ENCODE measurements around the gene RANBP17.

Gene RANBP17

GRCh38 chr5:170892196-170892595, 30.4 kb downstream of the RANBP17 start:
- Histone ChIP-seq H3K36me3 (ENCODE audit: control insufficient read depth in 2 of 2, insufficient read depth in 1 of 2, low read length in 2 of 2) (peaks cover 0 to 4% of the 10 kb centered on the region in 2 experiments; a peak in 1 of 3 replicates), H3K9me3 (ENCODE audit: control insufficient read depth, insufficient read depth, low read depth, low read length) (no peaks in the 10 kb centered on the region), H3K27ac (ENCODE audit: extremely low read depth, low read depth, low read length) (no peak overlapping the region), H3K4me3 (ENCODE audit: low read depth, low read length) (no peak overlapping the region), H3K4me1 (ENCODE audit: control insufficient read depth, insufficient read depth, low read length) (peaks cover 5% of the 10 kb centered on the region)
- POLR2A ChIA-PET = no interaction called here
- CTCF ChIA-PET = interaction anchor here (0.6 kb wide), 1 partner anchor 1467 kb away, joined by 3 read pairs; no protein-coding TSS in a partner anchor
- no peak for TF ChIP-seq TRIM28 (IDR thresholded peaks at IDR 0.05; ENCODE audit: borderline replicate concordance, low read length)
- TF ChIP-seq OVOL3 (tag by site-specific recombination; IDR thresholded peaks at IDR 0.05) = no peak
- TF ChIP-seq PBX3 (CRISPR knock-in tag; IDR thresholded peaks at IDR 0.05) = no peak
- no peak for TF ChIP-seq ZNF398 (tag by site-specific recombination; IDR thresholded peaks at IDR 0.05)
- no peak for TF ChIP-seq HOXC10 (CRISPR knock-in tag; IDR thresholded peaks at IDR 0.05)
- no peak for TF ChIP-seq ZNF473 (tag by site-specific recombination; IDR thresholded peaks at IDR 0.05)
- TF ChIP-seq ZBTB44 (tag by site-specific recombination; IDR thresholded peaks at IDR 0.05) = no peak

- Histone ChIP-seq H3K36me3 (ENCODE audit: control insufficient read depth in 2 of 2, insufficient read depth in 1 of 2, low read length in 2 of 2) (peaks cover 0 to 4% of the 10 kb centered on the region in 2 experiments; a peak in 1 of 3 replicates), H3K9me3 (ENCODE audit: control insufficient read depth, insufficient read depth, low read depth, low read length) (no peaks in the 10 kb centered on the region), H3K4me3 (ENCODE audit: low read depth, low read length) (no peak overlapping the region), H3K27ac (ENCODE audit: extremely low read depth, low read depth, low read length) (no peak overlapping the region), H3K4me1 (ENCODE audit: control insufficient read depth, insufficient read depth, low read length) (peaks cover 5% of the 10 kb centered on the region)
- CTCF ChIA-PET = interaction anchor here (0.6 to 1.5 kb wide), 3 partner anchors 32 to 161 kb away, joined by 3 to 4 read pairs (median 3); no protein-coding TSS in a partner anchor
- POLR2A ChIA-PET = no interaction called here
- TF ChIP-seq ZFP41 (tag by site-specific recombination; IDR thresholded peaks at IDR 0.05; ENCODE audit: borderline replicate concordance) = no peak
- TF ChIP-seq ZNF416 (tag by site-specific recombination; IDR thresholded peaks at IDR 0.05) = no peak
- TF ChIP-seq ZNF155 (tag by site-specific recombination; IDR thresholded peaks at IDR 0.05) = no peak
- no peak for TF ChIP-seq FEZF1 (tag by site-specific recombination; IDR thresholded peaks at IDR 0.05)
- TF ChIP-seq GLI2 (tag by site-specific recombination; IDR thresholded peaks at IDR 0.05; ENCODE audit: borderline replicate concordance, low read depth) = no peak
These were observed 32.8 kb downstream of the RANBP17 start for GRCh38 chr5:170894665-170895064.

- ChIA-PET CTCF (interaction anchor here (0.5 to 1.2 kb wide), 6 partner anchors 10 to 152 kb away, joined by 3 to 5 read pairs (median 4); no protein-coding TSS in a partner anchor), POLR2A (no interaction called here)
- Histone ChIP-seq H3K27ac (ENCODE audit: extremely low read depth, low read depth, low read length) (no peak overlapping the region), H3K4me3 (ENCODE audit: low read depth, low read length) (no peak overlapping the region), H3K4me1 (ENCODE audit: control insufficient read depth, insufficient read depth, low read length) (peaks cover under 1% of the 10 kb centered on the region; the same call in 1 of the 2 replicates), H3K9me3 (ENCODE audit: control insufficient read depth, insufficient read depth, low read depth, low read length) (no peaks in the 10 kb centered on the region), H3K36me3 (ENCODE audit: control insufficient read depth in 2 of 2, insufficient read depth in 1 of 2, low read length in 2 of 2) (peaks cover 0 to 4% of the 10 kb centered on the region in 2 experiments; a peak in 1 of 3 replicates)
- no peak for TF ChIP-seq ZNF202 (tag by site-specific recombination; IDR thresholded peaks at IDR 0.05; ENCODE audit: borderline replicate concordance)
- TF ChIP-seq ZNF692 (tag by site-specific recombination; IDR thresholded peaks at IDR 0.05) = no peak
- TF ChIP-seq ZNF664 (tag by site-specific recombination; IDR thresholded peaks at IDR 0.05) = no peak
- TF ChIP-seq ZNF549 (tag by site-specific recombination; IDR thresholded peaks at IDR 0.05) = no peak
- no peak for TF ChIP-seq ZNF596 (tag by site-specific recombination; IDR thresholded peaks at IDR 0.05)
- TF ChIP-seq ZNF335 (tag by site-specific recombination; conservative IDR thresholded peaks at IDR 0.05) = no peak
- TF ChIP-seq ZNF292 (tag by site-specific recombination; IDR thresholded peaks at IDR 0.05; ENCODE audit: borderline replicate concordance, low read depth) = no peak
- no peak for TF ChIP-seq ZNF658 (tag by site-specific recombination; IDR thresholded peaks at IDR 0.05)
- no peak for TF ChIP-seq ZNF133 (tag by site-specific recombination; IDR thresholded peaks at IDR 0.05)
- no peak for TF ChIP-seq ZNF660 (tag by site-specific recombination; IDR thresholded peaks at IDR 0.05)
- no peak for TF ChIP-seq ZNF341 (tag by site-specific recombination; IDR thresholded peaks at IDR 0.05; ENCODE audit: low read depth)
These were observed 35.0 kb downstream of the RANBP17 start for GRCh38 chr5:170896779-170897178.
